COR-L47 (cell line): Measurements from ENCODE around the gene CAST.
"Not testable (repeated sequence)": the region's sequence is repeated elsewhere in the genome, so short reads cannot be mapped to it uniquely, and the experiment has no call there.

Experiments
- DNase-seq: peaks from one replicate; lab custom pipeline; 2025; lab: John Stamatoyannopoulos, UW

The CAST gene

DNA sequence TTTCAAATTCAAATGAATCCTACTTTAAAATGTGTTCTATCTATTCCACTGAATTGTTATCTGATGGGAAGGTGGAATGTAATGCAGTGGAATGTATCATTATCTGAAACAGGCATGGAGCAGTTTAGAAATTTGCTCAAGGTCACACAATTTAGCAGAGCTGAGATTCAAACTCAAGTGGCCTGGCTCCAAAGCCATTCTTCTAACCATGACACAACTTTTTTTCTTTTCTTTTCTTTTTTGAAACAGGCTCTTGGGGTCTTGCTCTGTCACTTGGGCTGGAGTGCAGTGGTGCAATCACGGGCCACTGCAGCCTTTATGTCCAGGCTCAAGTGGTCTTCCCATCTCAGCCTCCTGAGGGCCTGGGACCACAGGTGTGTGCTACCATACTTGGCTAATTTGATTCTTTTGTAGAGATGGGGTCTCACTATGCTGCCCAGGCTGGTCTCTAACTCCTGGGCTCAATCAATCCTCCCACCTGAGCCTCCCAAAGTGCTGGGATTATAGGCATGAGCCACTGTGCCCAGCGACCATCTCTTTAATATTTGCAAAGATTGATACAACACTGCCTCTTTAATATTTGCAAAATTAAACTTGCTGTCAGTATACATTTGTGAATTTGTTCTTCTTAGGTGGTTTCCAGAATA, 50.0 kb downstream of the CAST start:
- DNase-seq: no peak

- no peak for DNase-seq
Measured at GRCh38 chr5:96714450-96714849, 52.3 kb downstream of the CAST start.

DNA sequence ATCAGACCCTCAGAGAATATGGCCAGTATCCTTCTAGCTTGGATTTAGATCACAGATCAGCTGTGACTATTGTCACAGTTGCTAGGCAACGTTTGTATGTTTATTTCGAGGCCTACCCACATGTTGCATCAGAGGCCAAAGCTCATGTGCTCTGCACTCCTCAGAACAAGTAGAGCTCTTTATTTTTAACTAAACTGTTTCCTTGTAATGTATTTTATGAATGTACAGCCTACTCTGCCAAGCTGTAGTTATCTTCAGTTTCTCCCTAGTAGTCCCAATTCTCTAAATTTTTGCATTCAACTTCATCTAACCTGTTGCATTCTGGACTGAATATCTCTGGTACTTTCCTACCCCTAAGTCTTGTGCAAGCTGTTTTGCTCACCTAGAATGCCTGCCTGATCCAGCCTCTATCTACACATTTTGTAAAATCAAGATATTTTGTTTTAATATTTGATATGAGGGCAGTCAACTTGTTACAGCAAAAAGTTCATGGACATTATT, 52.8 kb downstream of the CAST start:
- DNase-seq: peak; percentile 27

GRCh38 chr5:96716007-96716406, 53.8 kb downstream of the CAST start:
- DNase-seq: no peak

GRCh38 chr5:96716716-96717115, 54.5 kb downstream of the CAST start:
- DNase-seq: peak; percentile 26

- DNase-seq: no peak
Measured at GRCh38 chr5:96717874-96718273, 55.7 kb downstream of the CAST start.

DNA sequence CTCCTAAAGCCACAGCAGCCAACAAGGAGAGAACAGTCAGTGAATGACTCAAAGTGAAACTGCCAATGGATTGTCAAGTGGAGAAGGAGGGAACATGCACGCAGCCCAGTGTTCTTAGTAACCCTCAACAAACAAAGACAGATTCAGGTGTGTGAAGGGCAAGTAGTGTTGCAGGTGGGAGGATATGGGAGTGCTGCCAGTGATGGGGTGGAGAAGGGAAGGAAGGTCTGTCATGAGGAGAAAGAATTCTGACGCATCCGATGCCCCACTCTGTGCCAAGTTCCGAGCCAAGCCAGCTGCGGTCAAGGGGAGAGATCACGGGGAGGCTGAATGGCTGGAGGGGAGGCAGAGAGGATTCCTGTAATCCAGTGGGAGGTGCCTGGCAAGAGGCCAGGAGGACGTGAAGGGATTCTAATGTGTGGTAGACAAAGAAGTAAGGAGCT, 56.5 kb downstream of the CAST start:
- DNase-seq: peak; percentile 66

DNA sequence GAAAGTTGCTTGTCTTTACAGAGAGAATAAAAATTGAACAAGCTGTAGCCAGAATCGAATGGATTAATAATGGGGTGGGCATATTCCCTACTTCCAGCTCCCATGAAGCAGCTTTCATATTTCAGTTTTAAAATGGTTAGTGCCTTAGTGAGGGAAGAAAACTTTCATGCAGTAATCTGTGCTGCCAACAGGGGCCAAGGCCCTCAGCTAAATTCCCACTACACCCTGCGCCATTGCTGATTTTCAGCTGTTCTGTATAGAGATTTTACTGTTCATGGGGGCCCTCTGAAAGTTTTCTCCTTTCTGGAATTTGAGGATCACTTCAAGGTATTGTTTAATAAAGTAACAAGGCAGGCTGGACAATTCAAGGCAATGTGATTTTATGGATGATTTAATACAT, 58.2 kb downstream of the CAST start:
- DNase-seq: no peak

DNA sequence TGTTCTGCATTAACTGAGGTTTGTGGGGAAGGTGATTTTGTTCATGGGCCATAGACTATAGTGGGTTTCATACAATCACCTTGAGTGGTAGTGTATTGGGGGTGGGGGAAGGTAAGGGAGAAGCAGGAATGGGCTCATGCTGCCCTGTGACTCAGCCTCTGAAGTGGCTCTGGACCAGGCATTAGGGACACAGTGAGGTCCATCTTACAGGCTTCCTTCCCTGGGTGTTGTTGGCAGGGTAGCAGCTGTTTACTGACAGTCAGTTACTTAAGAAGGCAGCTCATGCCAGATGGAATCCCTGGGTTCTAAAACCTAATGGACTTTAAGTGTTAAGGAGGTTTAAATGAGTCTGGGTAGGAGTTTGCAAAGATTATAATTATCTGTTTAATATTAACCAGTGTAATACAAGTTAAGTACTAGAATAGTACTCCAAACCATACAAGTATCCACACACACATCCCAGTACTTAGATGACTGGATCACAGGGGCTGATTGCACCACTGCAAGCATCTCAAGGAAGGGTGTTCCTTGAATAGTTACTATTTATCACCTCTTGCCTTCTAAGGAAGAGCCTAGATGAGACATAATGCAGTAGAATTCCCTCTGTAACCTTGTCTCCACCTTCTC, 59.3 kb downstream of the CAST start:
- DNase-seq: no peak

DNA sequence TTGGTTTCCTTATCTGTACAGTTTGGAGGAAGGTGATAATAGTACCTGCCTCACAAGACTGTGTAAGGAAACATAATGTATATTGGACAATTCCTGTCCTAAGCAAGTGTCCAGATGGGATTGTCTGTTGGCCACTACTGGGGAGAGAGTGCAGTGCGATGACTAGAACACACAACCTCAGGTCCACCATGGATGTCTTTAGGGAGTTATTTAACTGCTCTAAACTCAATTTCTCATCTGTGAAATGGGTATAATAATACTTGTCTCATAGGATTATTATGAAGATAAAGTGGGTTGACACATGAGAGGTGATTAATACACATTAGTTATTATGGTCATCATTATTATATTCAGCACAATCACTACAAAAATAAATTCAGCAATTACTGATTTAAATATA, 63.1 kb downstream of the CAST start:
- no peak for DNase-seq

DNA sequence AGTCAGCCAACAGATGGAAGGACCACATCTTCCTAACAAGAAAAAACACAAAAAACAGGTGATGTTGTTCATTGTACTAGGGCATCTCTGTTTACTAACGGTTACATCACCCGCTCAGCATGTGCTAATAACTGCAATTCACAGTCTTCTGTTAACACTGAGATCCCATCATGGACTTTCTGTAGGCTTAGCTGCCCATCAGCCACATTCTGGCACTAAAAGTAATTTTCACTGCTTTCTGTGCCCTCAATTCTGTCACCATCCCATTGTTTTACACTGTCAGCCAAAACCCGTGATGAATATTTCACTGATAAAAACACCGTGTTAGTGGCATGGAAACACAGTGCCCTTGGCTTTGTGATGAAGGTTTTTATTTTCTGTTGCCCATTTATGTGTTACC, 64.6 kb downstream of the CAST start:
- DNase-seq: peak; percentile 59

DNA sequence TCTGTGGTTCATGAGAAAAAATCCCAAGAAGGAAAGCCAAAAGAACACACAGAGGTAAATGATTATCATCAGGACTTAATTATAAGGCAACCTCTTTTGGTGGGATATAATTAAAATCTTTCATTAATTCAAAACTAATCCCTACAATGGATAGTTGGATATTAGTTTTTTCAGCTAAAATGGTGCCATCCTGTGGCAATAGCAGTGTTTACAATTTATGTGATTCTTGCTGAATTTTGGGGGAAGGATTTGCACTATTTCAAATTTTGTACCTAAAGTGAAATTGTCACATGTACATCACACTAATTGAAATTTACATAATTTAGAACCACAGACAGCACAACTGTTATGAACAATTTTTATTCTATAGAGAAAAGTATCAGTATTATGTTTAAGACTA, 67.0 kb downstream of the CAST start:
- no peak for DNase-seq

DNA sequence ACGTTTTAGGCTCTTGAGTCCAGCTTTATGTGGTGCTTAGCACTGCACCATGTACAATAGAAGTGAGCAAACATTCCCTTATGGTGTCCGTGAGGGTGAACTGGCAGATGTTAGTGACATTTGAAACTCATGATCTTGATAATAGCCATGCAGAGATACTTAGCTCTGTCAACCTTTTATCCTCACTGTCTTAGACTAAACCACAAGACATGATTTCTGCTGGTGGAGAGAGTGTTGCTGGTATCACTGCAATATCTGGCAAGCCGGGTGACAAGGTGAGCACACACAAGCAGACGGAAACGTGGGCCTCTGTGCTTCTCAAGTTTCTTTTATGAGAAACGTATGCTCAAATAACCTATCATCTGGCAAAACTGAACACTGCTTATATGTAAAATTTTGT, 68.4 kb downstream of the CAST start:
- DNase-seq: no peak

DNA sequence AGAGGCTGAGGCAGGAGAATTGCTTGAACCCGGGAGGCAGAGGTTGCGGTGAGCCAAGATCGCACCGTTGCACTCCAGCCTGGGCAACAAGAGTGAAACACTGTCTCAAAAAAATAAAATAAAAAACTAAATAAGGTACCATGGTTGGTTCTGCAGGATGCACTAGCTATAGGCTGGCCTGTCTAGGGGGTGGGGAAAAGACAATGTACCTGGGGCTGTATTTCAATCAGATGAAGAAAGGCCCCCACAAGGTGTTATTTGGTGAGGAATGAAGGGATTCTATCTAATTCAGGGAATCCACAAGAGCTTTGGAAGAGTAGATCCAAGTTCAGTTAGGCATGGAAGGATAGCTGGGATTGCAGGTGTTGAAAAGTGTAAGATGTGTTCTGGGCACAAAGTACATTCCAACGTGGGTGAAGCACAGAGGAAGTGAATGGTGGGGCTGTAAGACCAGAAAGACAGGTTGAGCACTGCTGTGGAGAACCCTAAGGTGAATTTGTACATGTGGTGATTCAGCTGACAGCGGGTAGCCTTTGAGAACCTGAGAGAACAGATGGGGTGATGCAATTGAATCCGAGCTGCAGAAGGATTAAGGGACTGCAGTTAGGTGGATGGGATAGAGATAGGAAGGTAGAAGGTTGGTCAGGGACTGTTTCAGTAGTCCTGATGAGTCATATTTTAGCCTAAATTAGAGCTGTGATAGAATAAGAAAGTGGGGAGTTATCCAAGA, 71.8 kb downstream of the CAST start:
- no peak for DNase-seq

GRCh38 chr5:96734871-96735325, 72.7 kb downstream of the CAST start:
- no peak for DNase-seq

DNA sequence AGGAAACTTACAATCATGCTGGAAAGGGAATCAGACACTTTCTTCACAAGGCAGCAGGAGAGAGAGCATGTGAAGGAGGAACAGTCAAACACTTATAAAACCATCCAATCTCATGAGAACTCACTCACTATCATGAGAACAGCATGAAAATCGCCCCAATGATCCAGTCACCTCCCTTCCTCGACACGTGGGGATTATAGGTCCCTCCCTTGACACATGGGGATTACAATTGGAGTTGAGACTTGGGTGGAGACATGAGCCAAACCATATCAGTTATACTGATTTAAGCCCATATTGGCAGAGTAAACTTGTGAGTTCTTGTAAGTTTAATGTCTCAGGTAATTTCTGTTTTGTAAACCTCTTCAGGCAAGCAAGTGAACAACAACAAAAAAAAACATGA, 74.8 kb downstream of the CAST start:
- DNase-seq: no peak

DNA sequence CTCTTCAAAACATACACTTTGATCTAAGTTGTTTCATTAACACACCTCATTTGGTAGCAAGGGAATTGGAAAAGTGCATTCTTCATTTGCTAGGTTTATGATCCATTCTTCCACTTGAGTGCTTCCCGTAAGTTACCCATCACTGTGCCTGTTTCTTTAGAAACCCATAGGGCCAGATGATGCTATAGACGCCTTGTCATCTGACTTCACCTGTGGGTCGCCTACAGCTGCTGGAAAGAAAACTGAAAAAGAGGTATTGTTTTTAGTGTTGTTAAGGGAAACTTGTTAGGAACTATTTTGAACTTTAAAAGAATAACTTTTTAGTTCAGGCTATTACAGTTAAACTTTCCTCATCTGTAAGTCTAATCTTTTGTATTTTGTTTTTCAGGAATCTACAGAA, 78.9 kb downstream of the CAST start:
- DNase-seq: no peak

- no peak for DNase-seq
Measured at GRCh38 chr5:96741891-96742309, 79.7 kb downstream of the CAST start.

GRCh38 chr5:96742538-96742937, 80.4 kb downstream of the CAST start:
- DNase-seq: no peak

DNA sequence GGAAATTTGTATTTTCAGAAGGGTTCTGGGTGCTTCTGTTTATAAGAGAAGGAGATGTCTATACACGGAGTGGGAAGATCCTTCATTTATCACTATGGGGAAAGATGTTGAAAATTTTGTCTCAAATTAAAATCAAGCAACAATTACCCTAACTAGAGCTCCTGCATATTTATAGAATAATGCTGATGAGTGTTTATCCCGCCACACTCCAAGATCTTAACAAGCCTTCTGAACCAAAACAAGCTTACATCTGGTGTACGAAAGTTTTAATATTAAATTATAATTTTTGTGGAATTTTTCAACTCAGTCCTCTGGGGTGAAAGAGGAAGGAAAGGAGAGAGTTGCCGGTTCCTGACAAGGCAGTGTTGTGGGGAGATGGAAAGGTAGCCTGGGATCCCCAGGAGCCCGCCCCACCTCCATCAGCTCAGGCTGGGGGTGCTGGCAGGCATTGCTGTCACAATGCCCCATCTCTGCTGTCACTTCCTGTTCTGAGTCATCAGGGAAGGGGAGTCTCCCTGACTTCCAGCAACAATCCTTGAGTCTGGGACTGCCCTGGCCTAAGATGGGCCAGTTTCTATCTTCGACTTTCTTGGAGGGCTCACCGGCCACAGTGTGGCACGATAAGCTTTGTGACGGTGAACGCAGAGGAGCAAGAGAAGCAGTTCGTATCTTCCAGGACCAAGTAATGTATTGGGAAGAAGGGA, 81.0 kb downstream of the CAST start:
- DNase-seq: no peak

DNA sequence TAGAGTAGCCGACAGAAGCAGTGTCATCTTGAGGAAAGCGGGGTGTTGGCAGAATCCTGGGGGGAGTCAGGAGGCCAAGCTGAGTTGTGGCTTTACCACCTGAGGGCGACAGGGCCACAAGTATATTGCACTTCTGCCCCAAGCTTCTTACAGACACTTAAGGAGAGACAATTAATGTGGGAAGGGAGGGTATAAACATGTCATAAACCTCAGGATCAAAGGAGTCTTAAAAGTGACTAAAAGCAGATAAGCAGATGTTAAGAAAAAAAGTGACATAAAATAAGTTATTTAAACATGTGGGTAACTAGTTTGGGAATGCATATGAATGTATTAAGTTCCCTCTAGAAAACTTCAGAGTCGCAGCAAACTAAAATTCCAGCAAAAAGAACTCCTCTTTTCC, 81.6 kb downstream of the CAST start:
- DNase-seq: no peak

- DNase-seq: not testable (repeated sequence)
Measured at GRCh38 chr5:96744218-96744617, 82.0 kb downstream of the CAST start.
